HCT116 (cell line): ENCODE data around the gene ERAL1. TPM values are rescaled to one million over a fixed set of nuclear protein-coding genes. Genes with fewer than 3 reads are reported as not detected.

ENCODE experiments used
- ATAC-seq: fragments of 200-7000 bp; cut with Tn5 transposase; 2 replicates; pipeline ENCODE4 v1.9.1; 2020; ENCODE audit warnings: mild to moderate bottlenecking, moderate library complexity
- BruUV-seq: library from RNA; stranded (reverse); fragments of 400-500 nt; replicated peaks from 2 replicates; lab custom pipeline; 2021; lab: Mats Ljungman, UMichigan
- CTCF ChIA-PET: fragments of 300-600 bp; sonication (Branson Sonifier 250); formaldehyde crosslinking; loops from one replicate; lab custom pipeline; 2021; ENCODE audit warnings: antibody characterized with exemption; lab: Charles Lee
- POLR2A ChIA-PET: fragments of 300-600, 350-600 bp; sonication (Branson Sonifier 250); formaldehyde crosslinking; loops from one replicate; lab custom pipeline; 2021; ENCODE audit warnings: antibody characterized with exemption; lab: Charles Lee
- RAD21 ChIA-PET, 2 experiments: fragments of 300-600 bp; sonication (Branson Sonifier 250); formaldehyde crosslinking; loops; one replicate each; lab custom pipeline; 2023; ENCODE audit warnings: low total read pairs in 2 of 2; ENCODE audit not compliant: uncharacterized antibody in 2 of 2, unreplicated experiment in 2 of 2, low non-redundant PET in 1 of 2; lab: Charles Lee
- DNase-seq: peaks from one replicate; pipeline ENCODE4 v3.0.0-alpha.2; 2010; ENCODE audit warnings: low read depth, low spot score
- H2AFZ ChIP-seq: fragments of 200-600 bp; shearing (Covaris generic), sonication (generic); 2 replicates; pipeline ENCODE4 v1.6.1; 2017; ENCODE audit warnings: low read depth, mixed run types, mixed read lengths, antibody characterized with exemption, low read length; ENCODE audit not compliant: poor library complexity, severe bottlenecking
- H3K27ac ChIP-seq: 2 replicates; pipeline ENCODE4 v1.5.1; 2012; ENCODE audit warnings: low read depth, low read length
- H3K27me3 ChIP-seq: fragments of 200-600 bp; sonication (generic); 2 replicates; pipeline ENCODE4 v1.6.1; 2016; ENCODE audit warnings: mixed run types, low read length, mixed read lengths; ENCODE audit not compliant: insufficient read depth
- H3K36me3 ChIP-seq, 2 experiments: fragments of 200-500 bp in 1 of 2; fragments of 200-600 bp in 1 of 2; sonication (Bioruptor generic) in 1 of 2; sonication (generic) in 1 of 2; 2 replicates each; pipeline versions ENCODE4 v1.5.1 to v1.6.1; 2014 to 2016; ENCODE audit warnings: low read length in 2 of 2, inconsistent platforms in 1 of 2, mixed read lengths in 1 of 2, mixed run types in 1 of 2; ENCODE audit not compliant: insufficient read depth in 2 of 2, control insufficient read depth in 1 of 2
- H3K4me1 ChIP-seq, 2 experiments: fragments of 200-600 bp in 1 of 2; sonication (generic) in 1 of 2; 2 replicates each; pipeline versions ENCODE4 v1.5.1 to v1.6.1; 2012 to 2017; ENCODE audit warnings: low read length in 2 of 2, inconsistent platforms in 1 of 2, mild to moderate bottlenecking in 1 of 2, mixed read lengths in 1 of 2, mixed run types in 1 of 2, moderate library complexity in 1 of 2; ENCODE audit not compliant: insufficient read depth in 2 of 2, control insufficient read depth in 1 of 2
- H3K4me2 ChIP-seq: fragments of 200-600 bp; sonication (generic); 2 replicates; pipeline ENCODE4 v1.6.1; 2017; ENCODE audit warnings: mixed run types, low read length, mixed read lengths
- H3K4me3 ChIP-seq, 2 experiments: fragments of 200-600 bp in 1 of 2; sonication (generic) in 1 of 2; replicated peaks in 1 of 2; 2 replicates each; pipeline ENCODE4 v1.5.1; 2011 to 2016; ENCODE audit warnings: low read length in 2 of 2, control low read depth in 1 of 2, low read depth in 1 of 2, mild to moderate bottlenecking in 1 of 2, mixed read lengths in 1 of 2, mixed run types in 1 of 2
- H3K79me2 ChIP-seq: fragments of 200-600 bp; sonication (generic); 2 replicates; pipeline ENCODE4 v1.6.1; 2017; ENCODE audit warnings: mild to moderate bottlenecking, mixed run types, low read length, moderate library complexity, mixed read lengths; ENCODE audit not compliant: insufficient read depth
- H3K9ac ChIP-seq: fragments of 200-600 bp; sonication (generic); 2 replicates; pipeline ENCODE4 v1.6.1; 2016; ENCODE audit warnings: low read length, mixed read lengths
- H3K9me2 ChIP-seq: fragments of 200-600 bp; sonication (generic), shearing (Covaris generic); 2 replicates; pipeline ENCODE4 v1.6.1; 2017; ENCODE audit warnings: mixed run types, mild to moderate bottlenecking, moderate library complexity; ENCODE audit not compliant: insufficient read depth
- H3K9me3 ChIP-seq, 2 experiments: fragments of 200-500 bp in 1 of 2; fragments of 200-600 bp in 1 of 2; sonication (Bioruptor generic) in 1 of 2; sonication (generic) in 1 of 2; 2 replicates each; pipeline ENCODE4 v1.6.1; 2014 to 2017; ENCODE audit warnings: low read length in 2 of 2, mixed read lengths in 2 of 2, inconsistent platforms in 1 of 2, low read depth in 1 of 2, mild to moderate bottlenecking in 1 of 2, mixed run types in 1 of 2, moderate library complexity in 1 of 2; ENCODE audit not compliant: control insufficient read depth in 1 of 2, insufficient read depth in 1 of 2
- H4K20me1 ChIP-seq: fragments of 200-600 bp; sonication (generic), shearing (Covaris generic); 2 replicates; pipeline ENCODE4 v1.6.1; 2017; ENCODE audit warnings: mixed run types, mild to moderate bottlenecking, moderate library complexity; ENCODE audit not compliant: insufficient read depth
- ATF3 ChIP-seq: IDR thresholded peaks from 2 replicates; pipeline ENCODE4 v1.6.1; 2012
- CBX3 ChIP-seq: IDR thresholded peaks from 2 replicates; pipeline ENCODE4 v1.6.1; 2012; ENCODE audit warnings: low read depth
- CEBPB ChIP-seq: IDR thresholded peaks from 2 replicates; pipeline ENCODE4 v1.6.1; 2012; ENCODE audit warnings: low read depth
- EGR1 ChIP-seq: IDR thresholded peaks from 2 replicates; pipeline ENCODE4 v1.6.1; 2012; ENCODE audit warnings: low read depth
- ELF1 ChIP-seq: IDR thresholded peaks from 2 replicates; pipeline ENCODE4 v1.6.1; 2012; ENCODE audit warnings: low read depth, borderline replicate concordance
- EZH2 ChIP-seq: fragments of 200-600 bp; sonication (generic); IDR thresholded peaks from 2 replicates; pipeline ENCODE4 v1.6.1; 2017; ENCODE audit warnings: antibody characterized with exemption, mixed run types
- EZH2phosphoT487 ChIP-seq: fragments of 200-600 bp; IDR thresholded peaks from 2 replicates; pipeline ENCODE4 v1.6.1; 2018; ENCODE audit warnings: antibody characterized with exemption, borderline replicate concordance
- FOSL1 ChIP-seq: IDR thresholded peaks from 2 replicates; pipeline ENCODE4 v1.6.1; 2012; ENCODE audit warnings: low read depth
- POLR2A ChIP-seq: IDR thresholded peaks from 2 replicates; pipeline ENCODE4 v1.7.0; 2011; ENCODE audit warnings: borderline replicate concordance; ENCODE audit not compliant: insufficient read depth, insufficient read length; ENCODE audit errors: extremely low read depth
- RAD21 ChIP-seq: IDR thresholded peaks from 2 replicates; pipeline ENCODE4 v1.6.1; 2012; ENCODE audit warnings: low read depth, mild to moderate bottlenecking
- REST ChIP-seq: IDR thresholded peaks from 2 replicates; pipeline ENCODE4 v1.6.1; 2012; ENCODE audit warnings: low read depth
- SIN3A ChIP-seq: IDR thresholded peaks from 2 replicates; pipeline ENCODE4 v1.6.1; 2012; ENCODE audit warnings: low read depth
- SP1 ChIP-seq: IDR thresholded peaks from 2 replicates; pipeline ENCODE4 v1.6.1; 2012; ENCODE audit warnings: low read depth
- SRF ChIP-seq: IDR thresholded peaks from 2 replicates; pipeline ENCODE4 v1.6.1; 2012; ENCODE audit warnings: low read depth
- TCF7L2 ChIP-seq: IDR thresholded peaks from 2 replicates; pipeline ENCODE4 v1.7.0; 2011; ENCODE audit warnings: borderline replicate concordance, inconsistent platforms; ENCODE audit not compliant: insufficient read depth, insufficient read length; ENCODE audit errors: extremely low read depth
- YY1 ChIP-seq: IDR thresholded peaks from 2 replicates; pipeline ENCODE4 v1.6.1; 2011; ENCODE audit warnings: low read length, low read depth, moderate library complexity, mild to moderate bottlenecking; ENCODE audit not compliant: insufficient replicate concordance; ENCODE audit errors: extremely low read depth
- ZFX ChIP-seq: fragments of 450-650 bp; IDR thresholded peaks from 2 replicates; pipeline ENCODE4 v1.6.1; 2017
- ZNF274 ChIP-seq: fragments of 200-500 bp; sonication (Bioruptor generic); IDR thresholded peaks from 2 replicates; pipeline ENCODE4 v1.6.1; 2014; ENCODE audit warnings: mild to moderate bottlenecking, low read depth, low read length, inconsistent platforms
- intact Hi-C: fragments of 100-400 bp; cut with micrococcal nuclease; formaldehyde crosslinking; loops from 2 replicates; pipeline ENCODE4 v1.10.0; 2022
- total RNA-seq: library from RNA; stranded (reverse); gene quantifications from one replicate; pipeline ENCODE4 v1.2.1, GENCODE V29; 2021; ENCODE audit not compliant: unreplicated experiment
- TF ChIP-seq, protein P1 (sequence below): IDR thresholded peaks from 2 replicates; pipeline ENCODE4 v1.6.1; 2011; ENCODE audit warnings: mild to moderate bottlenecking, low read length, moderate library complexity; ENCODE audit not compliant: insufficient replicate concordance; ENCODE audit errors: extremely low read depth

ERAL1 gene
- total RNA-seq, 1 experiment from 2014 or later = 52.0 TPM

- Histone ChIP-seq H4K20me1 (no peaks in the 10 kb centered on the region), H3K79me2 (no peaks in the 10 kb centered on the region), H2AFZ (no peak overlapping the region), H3K9me2 (no peaks in the 10 kb centered on the region), H3K4me3 (no peak overlapping the region), H3K27me3 (no peaks in the 10 kb centered on the region), H3K27ac (no peak overlapping the region), H3K4me2 (no peak overlapping the region), H3K9me3 (no peaks in the 10 kb centered on the region), H3K9ac (no peak overlapping the region), H3K36me3 (peaks cover 0 to 4% of the 10 kb centered on the region in 2 experiments; a peak in 2 of 4 replicates), H3K4me1 (no peaks in the 10 kb centered on the region)
- POLR2A ChIA-PET = no interaction called here
- intact Hi-C loops = no loop called here
- no TSS peak for BruUV-seq
- TF ChIP-seq CBX3 = no peak
- no peak for TF ChIP-seq SRF
- TF ChIP-seq, protein P1, sequence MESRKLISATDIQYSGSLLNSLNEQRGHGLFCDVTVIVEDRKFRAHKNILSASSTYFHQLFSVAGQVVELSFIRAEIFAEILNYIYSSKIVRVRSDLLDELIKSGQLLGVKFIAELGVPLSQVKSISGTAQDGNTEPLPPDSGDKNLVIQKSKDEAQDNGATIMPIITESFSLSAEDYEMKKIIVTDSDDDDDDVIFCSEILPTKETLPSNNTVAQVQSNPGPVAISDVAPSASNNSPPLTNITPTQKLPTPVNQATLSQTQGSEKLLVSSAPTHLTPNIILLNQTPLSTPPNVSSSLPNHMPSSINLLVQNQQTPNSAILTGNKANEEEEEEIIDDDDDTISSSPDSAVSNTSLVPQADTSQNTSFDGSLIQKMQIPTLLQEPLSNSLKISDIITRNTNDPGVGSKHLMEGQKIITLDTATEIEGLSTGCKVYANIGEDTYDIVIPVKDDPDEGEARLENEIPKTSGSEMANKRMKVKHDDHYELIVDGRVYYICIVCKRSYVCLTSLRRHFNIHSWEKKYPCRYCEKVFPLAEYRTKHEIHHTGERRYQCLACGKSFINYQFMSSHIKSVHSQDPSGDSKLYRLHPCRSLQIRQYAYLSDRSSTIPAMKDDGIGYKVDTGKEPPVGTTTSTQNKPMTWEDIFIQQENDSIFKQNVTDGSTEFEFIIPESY = no peak
- no peak for TF ChIP-seq ZFX
- no peak for TF ChIP-seq ATF3
- no peak for TF ChIP-seq ZNF274
- TF ChIP-seq EZH2 = no peak
- TF ChIP-seq ELF1 = no peak
- TF ChIP-seq TCF7L2 = no peak
- TF ChIP-seq SIN3A = no peak
- TF ChIP-seq RAD21 = no peak
- no peak for TF ChIP-seq YY1
- TF ChIP-seq POLR2A = no peak
- TF ChIP-seq SP1 = no peak
- TF ChIP-seq CEBPB = no peak
- no peak for TF ChIP-seq EZH2phosphoT487
- no peak for TF ChIP-seq REST
- no peak for TF ChIP-seq FOSL1
- TF ChIP-seq EGR1 = no peak
- RAD21 ChIA-PET = no interaction called here
- DNase-seq (no peak), ATAC-seq (no peak)
- CTCF ChIA-PET = no interaction called here
Observed at GRCh38 chr17:28885951-28886350, 31.1 kb downstream of the ERAL1 start.
